Neural cell (in vitro differentiated cells): ENCODE measurements around the gene KIF5C. TPM values are rescaled to one million over a fixed set of nuclear protein-coding genes. Genes with fewer than 3 reads are reported as not detected.

ENCODE experiments used
- H2AFZ ChIP-seq: fragments of 200-600, 300-800 bp; sonication (generic), shearing (Covaris generic); 2 replicates; pipeline ENCODE4 v1.6.0; 2014; ENCODE audit warnings: low read depth, mild to moderate bottlenecking, antibody characterized with exemption, low read length, moderate library complexity
- H3F3A ChIP-seq: fragments of 200-600 bp; shearing (Covaris generic); 2 replicates; pipeline ENCODE4 v1.6.1; 2016; ENCODE audit warnings: mild to moderate bottlenecking, moderate library complexity, mixed read lengths, antibody characterized with exemption, low read length; ENCODE audit not compliant: insufficient read depth, poor library complexity, severe bottlenecking
- H3K27ac ChIP-seq: fragments of 200-600, 300-800 bp; sonication (generic), shearing (Covaris generic); 2 replicates; pipeline ENCODE4 v1.5.1; 2014; ENCODE audit warnings: mild to moderate bottlenecking, low read length, moderate library complexity
- H3K27me3 ChIP-seq: fragments of 300-800, 200-600 bp; sonication (generic), shearing (Covaris generic); 2 replicates; pipeline ENCODE4 v1.6.0; 2014; ENCODE audit warnings: mild to moderate bottlenecking, low read depth, low read length, moderate library complexity; ENCODE audit not compliant: insufficient read depth
- H3K36me3 ChIP-seq: fragments of 300-800, 200-600 bp; sonication (generic), shearing (Covaris generic); 2 replicates; pipeline ENCODE4 v1.5.1; 2014; ENCODE audit warnings: mild to moderate bottlenecking, antibody characterized with exemption, low read length, moderate library complexity; ENCODE audit not compliant: insufficient read depth
- H3K4me2 ChIP-seq: fragments of 300-800, 200-600 bp; sonication (generic), shearing (Covaris generic); 2 replicates; pipeline ENCODE4 v1.6.0; 2014; ENCODE audit warnings: mild to moderate bottlenecking, low read length
- H3K4me3 ChIP-seq: fragments of 300-800, 200-600 bp; sonication (generic), shearing (Covaris generic); 2 replicates; pipeline ENCODE4 v1.5.1; 2014; ENCODE audit warnings: mild to moderate bottlenecking, low read length, moderate library complexity
- H3K79me2 ChIP-seq: fragments of 200-600 bp; shearing (Covaris generic); replicated peaks from 2 replicates; pipeline ENCODE4 v1.6.0; 2014; ENCODE audit warnings: mild to moderate bottlenecking, low read length, moderate library complexity; ENCODE audit not compliant: insufficient read depth
- H3K9ac ChIP-seq: fragments of 300-800, 200-600 bp; sonication (generic), shearing (Covaris generic); 2 replicates; pipeline ENCODE4 v1.6.1; 2016; ENCODE audit warnings: mild to moderate bottlenecking, low read length, mixed read lengths
- H3K9me2 ChIP-seq: fragments of 200-600 bp; shearing (Covaris generic); 2 replicates; pipeline ENCODE4 v1.6.1; 2016; ENCODE audit warnings: mild to moderate bottlenecking, low read length, mixed read lengths; ENCODE audit not compliant: insufficient read depth
- H3K9me3 ChIP-seq: fragments of 200-600, 300-800 bp; sonication (generic), shearing (Covaris generic); 2 replicates; pipeline ENCODE4 v1.6.1; 2016; ENCODE audit warnings: mild to moderate bottlenecking, mixed run types, low read length, moderate library complexity, mixed read lengths
- H4K20me1 ChIP-seq: fragments of 200-600 bp; shearing (Covaris generic); 2 replicates; pipeline ENCODE4 v1.6.1; 2016; ENCODE audit warnings: mild to moderate bottlenecking, mixed run types; ENCODE audit not compliant: insufficient read depth
- EP300 ChIP-seq: fragments of 450-650 bp; conservative IDR thresholded peaks from 2 replicates; pipeline ENCODE4 v1.6.1; 2014; ENCODE audit warnings: antibody characterized with exemption, mild to moderate bottlenecking, moderate library complexity; ENCODE audit not compliant: poor library complexity, severe bottlenecking
- EZH2 ChIP-seq: fragments of 200-600, 300-800 bp; shearing (Covaris generic), sonication (generic); IDR thresholded peaks from 2 replicates; pipeline ENCODE4 v1.6.1; 2014; ENCODE audit warnings: antibody characterized with exemption, low read length, borderline replicate concordance, mild to moderate bottlenecking; ENCODE audit not compliant: insufficient read depth, poor library complexity, severe bottlenecking
- MXI1 ChIP-seq: fragments of 450-650 bp; conservative IDR thresholded peaks from 2 replicates; pipeline ENCODE4 v1.6.1; 2014; ENCODE audit warnings: antibody characterized with exemption, mild to moderate bottlenecking; ENCODE audit not compliant: poor library complexity, severe bottlenecking
- POLR2AphosphoS5 ChIP-seq: IDR thresholded peaks from 2 replicates; pipeline ENCODE4 v1.6.1; 2012
- RAD21 ChIP-seq: fragments of 450-650 bp; conservative IDR thresholded peaks from 2 replicates; pipeline ENCODE4 v1.6.1; 2014; ENCODE audit warnings: antibody characterized with exemption, mild to moderate bottlenecking, moderate library complexity
- REST ChIP-seq: IDR thresholded peaks from 2 replicates; pipeline ENCODE4 v1.6.1; 2012; ENCODE audit warnings: borderline replicate concordance
- SMC3 ChIP-seq: fragments of 450-650 bp; conservative IDR thresholded peaks from 2 replicates; pipeline ENCODE4 v1.6.1; 2014; ENCODE audit warnings: antibody characterized with exemption, mild to moderate bottlenecking, moderate library complexity; ENCODE audit not compliant: poor library complexity
- TAF1 ChIP-seq: IDR thresholded peaks from 2 replicates; pipeline ENCODE4 v1.6.1; 2012; ENCODE audit warnings: low read depth
- polyA plus RNA-seq: library from polyadenylated mRNA; depleted of rRNA; stranded (reverse); fragments of >200 nt; gene quantifications from 2 replicates; pipeline ENCODE4 v1.2.3, GENCODE V29; 2014
- TF ChIP-seq, protein P1 (sequence below): fragments of 450-650 bp; IDR thresholded peaks from 2 replicates; pipeline ENCODE4 v1.5.1; 2014; ENCODE audit warnings: antibody characterized with exemption, mild to moderate bottlenecking, moderate library complexity; ENCODE audit not compliant: poor library complexity, severe bottlenecking

Gene KIF5C
- polyA plus RNA-seq, 1 donor from 2014 or later: 527 TPM

- Histone ChIP-seq H3K4me2 (no peak overlapping the region), H4K20me1 (no peaks in the 10 kb centered on the region), H3K27ac (no peak overlapping the region), H3K79me2 (no peaks in the 10 kb centered on the region), H3K9me3 (no peaks in the 10 kb centered on the region), H3K9me2 (no peaks in the 10 kb centered on the region), H3K36me3 (peaks cover 33% of the 10 kb centered on the region), H2AFZ (no peak overlapping the region), H3K4me3 (no peak overlapping the region), H3K9ac (no peak overlapping the region), H3K27me3 (no peaks in the 10 kb centered on the region), H3F3A (no peaks in the 10 kb centered on the region)
- TF ChIP-seq RAD21: no peak
- no peak for TF ChIP-seq POLR2AphosphoS5
- no peak for TF ChIP-seq REST
- TF ChIP-seq EP300: no peak
- no peak for TF ChIP-seq MXI1
- TF ChIP-seq EZH2: no peak
- TF ChIP-seq SMC3: no peak
- TF ChIP-seq, protein P1, sequence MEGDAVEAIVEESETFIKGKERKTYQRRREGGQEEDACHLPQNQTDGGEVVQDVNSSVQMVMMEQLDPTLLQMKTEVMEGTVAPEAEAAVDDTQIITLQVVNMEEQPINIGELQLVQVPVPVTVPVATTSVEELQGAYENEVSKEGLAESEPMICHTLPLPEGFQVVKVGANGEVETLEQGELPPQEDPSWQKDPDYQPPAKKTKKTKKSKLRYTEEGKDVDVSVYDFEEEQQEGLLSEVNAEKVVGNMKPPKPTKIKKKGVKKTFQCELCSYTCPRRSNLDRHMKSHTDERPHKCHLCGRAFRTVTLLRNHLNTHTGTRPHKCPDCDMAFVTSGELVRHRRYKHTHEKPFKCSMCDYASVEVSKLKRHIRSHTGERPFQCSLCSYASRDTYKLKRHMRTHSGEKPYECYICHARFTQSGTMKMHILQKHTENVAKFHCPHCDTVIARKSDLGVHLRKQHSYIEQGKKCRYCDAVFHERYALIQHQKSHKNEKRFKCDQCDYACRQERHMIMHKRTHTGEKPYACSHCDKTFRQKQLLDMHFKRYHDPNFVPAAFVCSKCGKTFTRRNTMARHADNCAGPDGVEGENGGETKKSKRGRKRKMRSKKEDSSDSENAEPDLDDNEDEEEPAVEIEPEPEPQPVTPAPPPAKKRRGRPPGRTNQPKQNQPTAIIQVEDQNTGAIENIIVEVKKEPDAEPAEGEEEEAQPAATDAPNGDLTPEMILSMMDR: no peak
- no peak for TF ChIP-seq TAF1
Measured at GRCh38 chr2:149005471-149006077, 130.5 kb downstream of the KIF5C start.

GRCh38 chr2:149006883-149007543 lies 132.0 kb downstream of the KIF5C start:
- Histone ChIP-seq H3F3A (no peaks in the 10 kb centered on the region), H3K9me2 (no peaks in the 10 kb centered on the region), H3K27ac (no peak overlapping the region), H4K20me1 (no peaks in the 10 kb centered on the region), H3K36me3 (peaks cover 32% of the 10 kb centered on the region), H2AFZ (no peak overlapping the region), H3K4me2 (no peak overlapping the region), H3K27me3 (no peaks in the 10 kb centered on the region), H3K79me2 (no peaks in the 10 kb centered on the region), H3K9ac (no peak overlapping the region), H3K9me3 (no peaks in the 10 kb centered on the region), H3K4me3 (no peak overlapping the region)
- TF ChIP-seq POLR2AphosphoS5 (no peak), TAF1 (no peak), REST (no peak), EZH2 (no peak), EP300 (no peak), SMC3 (no peak), RAD21 (no peak), MXI1 (no peak)
- TF ChIP-seq, protein P1: no peak
